ENCODE results near the gene TOX2.

DNA sequence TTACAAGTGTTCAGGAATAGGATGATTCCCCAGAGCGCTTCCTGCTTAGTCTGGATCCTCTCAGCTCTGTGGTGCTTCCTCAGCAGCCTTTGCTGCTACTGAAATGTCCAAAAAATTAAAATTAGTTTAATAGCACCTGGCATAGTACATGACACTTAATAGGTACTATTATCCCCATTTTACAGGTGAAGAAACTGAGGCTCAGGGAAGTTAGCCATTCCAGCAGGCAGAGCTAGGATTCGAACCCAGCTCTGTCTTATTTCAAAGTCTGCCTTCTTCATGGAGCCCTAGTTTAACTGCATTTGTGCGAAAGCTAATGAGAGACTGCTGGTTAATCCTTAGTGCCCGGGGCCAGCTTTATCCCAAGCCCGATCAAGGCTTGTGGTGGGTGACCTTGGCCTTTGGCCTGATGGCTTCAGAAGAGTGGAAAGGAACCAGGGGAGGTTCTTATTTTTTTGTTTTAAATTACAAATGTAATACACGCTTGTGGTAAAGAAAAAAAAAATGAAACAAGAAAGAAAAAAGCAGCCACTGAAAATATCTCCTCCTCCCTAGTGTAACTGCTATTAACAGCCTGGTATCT, 30.1 kb downstream of the TOX2 start:
- TF ChIP-seq POLR2AphosphoS5 (IDR thresholded peaks at IDR 0.05; ENCODE audit: low read depth, low read length) (no peak), POLR2A (IDR thresholded peaks at IDR 0.05; ENCODE audit: low read depth, low read length) (no peak)

All from GM12891 (cell line).